GM12878 (cell line): ENCODE results near the gene MT1G. TPM values are rescaled to one million over a fixed set of nuclear protein-coding genes. Genes with fewer than 3 reads are reported as not detected.

Experiments
- ASH2L ChIP-seq: fragments of 300-600, 200-600 bp; sonication (generic); IDR thresholded peaks from 2 replicates; pipeline ENCODE4 v1.6.1; 2017; ENCODE audit warnings: low read depth, mild to moderate bottlenecking, borderline replicate concordance
- ATF2 ChIP-seq: IDR thresholded peaks from 2 replicates; pipeline ENCODE4 v1.6.1; 2012; ENCODE audit warnings: low read length, inconsistent platforms
- BCLAF1 ChIP-seq: fragments of 450-650 bp; IDR thresholded peaks from 2 replicates; pipeline ENCODE4 v1.6.1; 2017; ENCODE audit warnings: antibody characterized with exemption, mild to moderate bottlenecking, moderate library complexity
- E2F8 ChIP-seq: fragments of 450-650 bp; IDR thresholded peaks from 2 replicates; pipeline ENCODE4 v1.6.1; 2018; ENCODE audit warnings: mild to moderate bottlenecking, low read depth, moderate library complexity; ENCODE audit not compliant: partially characterized antibody
- IRF4 ChIP-seq: IDR thresholded peaks from 2 replicates; pipeline ENCODE4 v1.6.1; 2011; ENCODE audit warnings: low read depth, low read length
- MEF2B ChIP-seq: fragments of 450-650 bp; IDR thresholded peaks from 2 replicates; pipeline ENCODE4 v1.6.1; 2018; ENCODE audit warnings: mild to moderate bottlenecking, moderate library complexity; ENCODE audit not compliant: partially characterized antibody, poor library complexity, severe bottlenecking
- MTA2 ChIP-seq: fragments of 450-650 bp; IDR thresholded peaks from 2 replicates; pipeline ENCODE4 v1.6.1; 2016; ENCODE audit warnings: low read depth, mild to moderate bottlenecking, moderate library complexity
- MTA3 ChIP-seq: IDR thresholded peaks from 2 replicates; pipeline ENCODE4 v1.6.1; 2012; ENCODE audit warnings: low read length, inconsistent platforms, borderline replicate concordance
- NR2F1 ChIP-seq: fragments of 450-650 bp; conservative IDR thresholded peaks from 2 replicates; pipeline ENCODE4 v1.6.1; 2017; ENCODE audit warnings: mild to moderate bottlenecking
- NRF1 ChIP-seq: conservative IDR thresholded peaks from 2 replicates; pipeline ENCODE4 v1.6.1; 2011; ENCODE audit warnings: mild to moderate bottlenecking, low read depth, low read length, improper control_type of control experiment
- POLR2AphosphoS2 ChIP-seq: IDR thresholded peaks from 2 replicates; pipeline ENCODE4 v1.6.1; 2011; ENCODE audit warnings: low read depth, mild to moderate bottlenecking, low read length, improper control_type of control experiment, moderate library complexity
- RFX5 ChIP-seq: IDR thresholded peaks from 2 replicates; pipeline ENCODE4 v1.6.1; 2011; ENCODE audit warnings: low read depth, low read length, improper control_type of control experiment
- SMAD1 ChIP-seq: fragments of 450-650 bp; IDR thresholded peaks from 2 replicates; pipeline ENCODE4 v1.6.1; 2018; ENCODE audit warnings: mild to moderate bottlenecking, low read depth; ENCODE audit not compliant: partially characterized antibody
- SRF ChIP-seq, 2 experiments: IDR thresholded peaks; 2 replicates each; pipeline ENCODE4 v1.6.1; 2011; ENCODE audit warnings: low read depth in 2 of 2, low read length in 2 of 2, mild to moderate bottlenecking in 1 of 2, moderate library complexity in 1 of 2
- STAT3 ChIP-seq: IDR thresholded peaks from 2 replicates; pipeline ENCODE4 v1.6.1; 2011; ENCODE audit warnings: low read depth, low read length, improper control_type of control experiment
- TAF1 ChIP-seq: IDR thresholded peaks from 2 replicates; pipeline ENCODE4 v1.6.1; 2011; ENCODE audit warnings: mild to moderate bottlenecking, low read depth, low read length, borderline replicate concordance
- YBX1 ChIP-seq: fragments of 450-650 bp; IDR thresholded peaks from 2 replicates; pipeline ENCODE4 v1.6.1; 2016; ENCODE audit warnings: antibody characterized with exemption
- ZNF24 ChIP-seq: fragments of 450-650 bp; IDR thresholded peaks from 2 replicates; pipeline ENCODE4 v1.6.1; 2017; ENCODE audit warnings: antibody characterized with exemption, mild to moderate bottlenecking
- ZNF592 ChIP-seq: fragments of 450-650 bp; IDR thresholded peaks from 2 replicates; pipeline ENCODE4 v1.6.1; 2017; ENCODE audit warnings: mild to moderate bottlenecking, moderate library complexity
- polyA plus RNA-seq, 11 experiments: library from polyadenylated mRNA; depleted of rRNA in 4 of 11; unstranded in 6 of 11; stranded (reverse) in 5 of 11; fragments of >200 nt; fragmentation: Nextera tagmentation in 4 of 11; fragmentation: Illumina TruSeq in 1 of 11; extraction: Ambion mirVana in 4 of 11; extraction: Trizol in 1 of 11; gene quantifications; 1 replicate in 1 of 11; 2 replicates in 10 of 11; pipeline versions ENCODE4 v1.2.1 to v1.2.3, GENCODE V29; 2011 to 2016; ENCODE audit warnings: inconsistent platforms in 2 of 11, missing spikeins in 2 of 11, low read depth in 1 of 11
- total RNA-seq, 4 experiments: library from RNA; depleted of rRNA in 3 of 4; stranded (reverse); fragments of >200 nt in 3 of 4; fragmentation: Illumina TruSeq in 1 of 4; extraction: Trizol in 1 of 4; gene quantifications; 2 replicates each; pipeline versions ENCODE4 v1.2.1 to v1.2.3, GENCODE V29; 2013 to 2021

Gene MT1G
- total and polyA plus RNA-seq, 10 of the 15 experiments (the other 5 are each of a cell fraction or from before 2014, with no cell fraction given) = 1.2 to 9.1 (median 4.6) TPM

- TF ChIP-seq ATF2 (no peak), ASH2L (no peak), BCLAF1 (no peak), SMAD1 (no peak), ZNF592 (no peak), TAF1 (peak; percentile 70), SRF (IDR thresholded peaks at IDR 0.05; ENCODE audit: low read depth in 2 of 2, low read length in 2 of 2) (no peak), POLR2AphosphoS2 (peak; percentile 63), IRF4 (no peak), NR2F1 (no peak), STAT3 (no peak), MTA2 (no peak), RFX5 (no peak), MEF2B (no peak), ZNF24 (no peak), E2F8 (no peak), MTA3 (no peak), NRF1 (no peak), YBX1 (no peak)
These were observed 14.3 kb upstream of the MT1G start, which contains the start of gene MT1X (continued) for GRCh38 chr16:56681939-56682702.
